Measurements from ENCODE around the gene HTRA2.

Gene HTRA2

GRCh38 chr2:74527741-74528140 lies 2.0 kb upstream of the HTRA2 start:
- H3F3A ChIP-seq (ENCODE audit: insufficient read depth, low read length) = no peaks in the 10 kb centered on the region
- peaks cover 10% of the 10 kb centered on the region for H3K79me2 ChIP-seq (ENCODE audit: insufficient read depth, low read length)
- no peak overlapping the region for H3K27ac ChIP-seq (ENCODE audit: low read depth, low read length, poor library complexity, severe bottlenecking)
- H3K4me3 ChIP-seq (ENCODE audit: low read depth, low read length, poor library complexity, severe bottlenecking) = peak overlapping the region; percentile 91
- H4K20me1 ChIP-seq (ENCODE audit: insufficient read depth, low read length) = no peaks in the 10 kb centered on the region
- H3K9ac ChIP-seq (ENCODE audit: low read length) = no peak overlapping the region
- no peaks in the 10 kb centered on the region for H3K9me3 ChIP-seq (ENCODE audit: low read length)
- no peak overlapping the region for H2AFZ ChIP-seq (ENCODE audit: low read length)
- no peaks in the 10 kb centered on the region for H3K9me2 ChIP-seq (ENCODE audit: low read depth, low read length)
- no peak for TF ChIP-seq CTCF (IDR thresholded peaks at IDR 0.05; ENCODE audit: low read length)
- TF ChIP-seq EZH2 (IDR thresholded peaks at IDR 0.05; ENCODE audit: borderline replicate concordance, low read length) = no peak
- peak overlapping the region; percentile 93; the same call in 1 of the 2 replicates for H3K4me2 ChIP-seq (ENCODE audit: low read length)
- peaks cover 29% of the 10 kb centered on the region for H3K4me1 ChIP-seq (ENCODE audit: insufficient read depth, low read length, severe bottlenecking)
- H3K36me3 ChIP-seq (ENCODE audit: insufficient read depth, low read length) = peaks cover 50% of the 10 kb centered on the region
- H3K27me3 ChIP-seq (ENCODE audit: insufficient read depth, low read length) = no peaks in the 10 kb centered on the region

- Histone ChIP-seq H3K27me3 (ENCODE audit: insufficient read depth, low read length) (no peaks in the 10 kb centered on the region), H3K4me3 (ENCODE audit: low read depth, low read length, poor library complexity, severe bottlenecking) (peak overlapping the region; percentile 91), H2AFZ (ENCODE audit: low read length) (no peak overlapping the region), H3K36me3 (ENCODE audit: insufficient read depth, low read length) (peaks cover 59% of the 10 kb centered on the region), H4K20me1 (ENCODE audit: insufficient read depth, low read length) (no peaks in the 10 kb centered on the region), H3K9me2 (ENCODE audit: low read depth, low read length) (no peaks in the 10 kb centered on the region), H3K9me3 (ENCODE audit: low read length) (no peaks in the 10 kb centered on the region), H3K79me2 (ENCODE audit: insufficient read depth, low read length) (peaks cover 10% of the 10 kb centered on the region), H3K4me2 (ENCODE audit: low read length) (peak overlapping the region; percentile 93), H3K27ac (ENCODE audit: low read depth, low read length, poor library complexity, severe bottlenecking) (peak overlapping the region; percentile 78), H3K4me1 (ENCODE audit: insufficient read depth, low read length, severe bottlenecking) (peaks cover 29% of the 10 kb centered on the region), H3K9ac (ENCODE audit: low read length) (peak overlapping the region; percentile 99), H3F3A (ENCODE audit: insufficient read depth, low read length) (no peaks in the 10 kb centered on the region)
- no peak for TF ChIP-seq EZH2 (IDR thresholded peaks at IDR 0.05; ENCODE audit: borderline replicate concordance, low read length)
- TF ChIP-seq CTCF (IDR thresholded peaks at IDR 0.05; ENCODE audit: low read length) = 0 out of 2 replicates have a peak, but pooled peaks have one; percentile 18
These were observed 955 bp upstream of the HTRA2 start for GRCh38 chr2:74528600-74529356.

- Histone ChIP-seq H3K9ac (ENCODE audit: low read length) (peak overlapping the region; percentile 99), H2AFZ (ENCODE audit: low read length) (no peak overlapping the region), H3K9me3 (ENCODE audit: low read length) (no peaks in the 10 kb centered on the region), H3K4me1 (ENCODE audit: insufficient read depth, low read length, severe bottlenecking) (peaks cover 29% of the 10 kb centered on the region), H3K79me2 (ENCODE audit: insufficient read depth, low read length) (peaks cover 10% of the 10 kb centered on the region), H3K4me3 (ENCODE audit: low read depth, low read length, poor library complexity, severe bottlenecking) (peak overlapping the region; percentile 91), H3K36me3 (ENCODE audit: insufficient read depth, low read length) (peaks cover 57% of the 10 kb centered on the region), H3K4me2 (ENCODE audit: low read length) (peak overlapping the region; percentile 95), H4K20me1 (ENCODE audit: insufficient read depth, low read length) (no peaks in the 10 kb centered on the region), H3K27ac (ENCODE audit: low read depth, low read length, poor library complexity, severe bottlenecking) (peak overlapping the region; percentile 55), H3F3A (ENCODE audit: insufficient read depth, low read length) (no peaks in the 10 kb centered on the region), H3K9me2 (ENCODE audit: low read depth, low read length) (no peaks in the 10 kb centered on the region), H3K27me3 (ENCODE audit: insufficient read depth, low read length) (no peaks in the 10 kb centered on the region)
- TF ChIP-seq EZH2 (IDR thresholded peaks at IDR 0.05; ENCODE audit: borderline replicate concordance, low read length) (no peak), CTCF (IDR thresholded peaks at IDR 0.05; ENCODE audit: low read length) (no peak)
These were observed 780 bp downstream of the HTRA2 start for GRCh38 chr2:74530239-74531187.

All from OCI-LY1 (cell line).